HPDE6-E6E7 (cell line): ENCODE measurements around the gene MTMR3.
"Not testable (repeated sequence)": the region's sequence is repeated elsewhere in the genome, so short reads cannot be mapped to it uniquely, and the experiment has no call there.

Source experiments
- DNase-seq: peaks from one replicate; pipeline ENCODE4 v3.0.0; 2011; ENCODE audit warnings: missing footprints; ENCODE audit errors: extremely low spot score

Gene MTMR3

GRCh38 chr22:29883045-29883774 is at the start of gene MTMR3:
MTMR3 (plus strand) TSS chr22:29883174; CDS start chr22:29971060, 87,886 bp downstream.
- DNase-seq: peak; percentile 56

- DNase-seq: no peak
Observed at GRCh38 chr22:29833392-29833965, 49.5 kb upstream of the MTMR3 start.

- no peak for DNase-seq
Observed at GRCh38 chr22:29834046-29834445, 48.9 kb upstream of the MTMR3 start.

- not testable (repeated sequence) for DNase-seq
Observed at GRCh38 chr22:29836791-29837370, 46.1 kb upstream of the MTMR3 start.

GRCh38 chr22:29837741-29838598 is 45.0 kb upstream of the MTMR3 start, which contains the start of gene ASCC2:
ASCC2 (minus strand) TSS chr22:29838274; CDS start chr22:29832325, 5,949 bp downstream.
- DNase-seq: peak; percentile 92

- DNase-seq: no peak
Observed at GRCh38 chr22:29838599-29838956, 44.4 kb upstream of the MTMR3 start.

GRCh38 chr22:29839039-29839438 is 43.9 kb upstream of the MTMR3 start:
- no peak for DNase-seq

GRCh38 chr22:29840498-29840897 is 42.5 kb upstream of the MTMR3 start:
- no peak for DNase-seq

GRCh38 chr22:29842172-29842571 is 40.8 kb upstream of the MTMR3 start:
- DNase-seq: no peak

GRCh38 chr22:29842740-29843139 is 40.2 kb upstream of the MTMR3 start:
- DNase-seq: peak; percentile 87

- DNase-seq: no peak
Observed at GRCh38 chr22:29846290-29846689, 36.7 kb upstream of the MTMR3 start.

- no peak for DNase-seq
Observed at GRCh38 chr22:29848111-29848510, 34.9 kb upstream of the MTMR3 start.

- no peak for DNase-seq
Observed at GRCh38 chr22:29854432-29854831, 28.5 kb upstream of the MTMR3 start.

GRCh38 chr22:29855611-29856181 is 27.3 kb upstream of the MTMR3 start:
- no peak for DNase-seq

- DNase-seq: no peak
Observed at GRCh38 chr22:29856496-29856895, 26.5 kb upstream of the MTMR3 start.

GRCh38 chr22:29859030-29859429 is 23.9 kb upstream of the MTMR3 start:
- DNase-seq: not testable (repeated sequence)

- DNase-seq: no peak
Observed at GRCh38 chr22:29860006-29860766, 22.8 kb upstream of the MTMR3 start.

- DNase-seq: no peak
Observed at GRCh38 chr22:29861672-29862297, 21.2 kb upstream of the MTMR3 start.

GRCh38 chr22:29865572-29865971 is 17.4 kb upstream of the MTMR3 start:
- DNase-seq: not testable (repeated sequence)

- DNase-seq: no peak
Observed at GRCh38 chr22:29867260-29867659, 15.7 kb upstream of the MTMR3 start.

GRCh38 chr22:29867851-29868250 is 15.1 kb upstream of the MTMR3 start:
- DNase-seq: no peak
